ENCODE measurements around the gene TIAM2.
A peak's percentile ranks its signal among the peaks of the same experiment; 100 is the strongest.
"Not testable (repeated sequence)": the region's sequence is repeated elsewhere in the genome, so short reads cannot be mapped to it uniquely, and the experiment has no call there.

The TIAM2 gene

GRCh38 chr6:155103816-155104366 lies 108.8 kb downstream of the TIAM2 start:
- DNase-seq: no peak

- no peak for DNase-seq
Observed at GRCh38 chr6:155106456-155107115, 111.5 kb downstream of the TIAM2 start.

- peak; percentile 27 for DNase-seq
Observed at GRCh38 chr6:155107432-155108069, 112.4 kb downstream of the TIAM2 start.

- peak; percentile 43 for DNase-seq
Observed at GRCh38 chr6:155108070-155108820, 113.1 kb downstream of the TIAM2 start.

- no peak for DNase-seq
Observed at GRCh38 chr6:155110721-155111120, 115.6 kb downstream of the TIAM2 start.

GRCh38 chr6:155112757-155113156 lies 117.6 kb downstream of the TIAM2 start:
- DNase-seq: no peak

- no peak for DNase-seq
Observed at GRCh38 chr6:155115893-155116570, 120.9 kb downstream of the TIAM2 start.

- no peak for DNase-seq
Observed at GRCh38 chr6:155116571-155116910, 121.4 kb downstream of the TIAM2 start.

GRCh38 chr6:155117256-155117655 lies 122.1 kb downstream of the TIAM2 start:
- DNase-seq: no peak

GRCh38 chr6:155117785-155118184 lies 122.7 kb downstream of the TIAM2 start:
- DNase-seq: no peak

- not testable (repeated sequence) for DNase-seq
Observed at GRCh38 chr6:155119201-155119600, 124.1 kb downstream of the TIAM2 start.

- DNase-seq: peak; percentile 49
Observed at GRCh38 chr6:155120034-155120433, 124.9 kb downstream of the TIAM2 start.

GRCh38 chr6:155121294-155121693 lies 126.2 kb downstream of the TIAM2 start:
- DNase-seq: no peak

GRCh38 chr6:155121699-155122098 lies 126.6 kb downstream of the TIAM2 start:
- DNase-seq: peak; percentile 54

- no peak for DNase-seq
Observed at GRCh38 chr6:155122199-155122950, 127.3 kb downstream of the TIAM2 start.

- DNase-seq: no peak
Observed at GRCh38 chr6:155123520-155123919, 128.4 kb downstream of the TIAM2 start.

GRCh38 chr6:155125906-155126305 lies 130.8 kb downstream of the TIAM2 start:
- no peak for DNase-seq

GRCh38 chr6:155126727-155127439 lies 131.8 kb downstream of the TIAM2 start:
- peak; percentile 51 for DNase-seq

- DNase-seq: no peak
Observed at GRCh38 chr6:155128977-155129376, 133.9 kb downstream of the TIAM2 start.

- DNase-seq: no peak
Observed at GRCh38 chr6:155129744-155130143, 134.6 kb downstream of the TIAM2 start.

GRCh38 chr6:155130161-155130853 lies 135.2 kb downstream of the TIAM2 start:
- no peak for DNase-seq
